Breast epithelium (tissue), 3 donors: ENCODE results near the gene ASTN1.

Experiments
- POLR2AphosphoS5 ChIP-seq, 3 donors: sonication (generic); formaldehyde crosslinking; IDR thresholded peaks; one replicate each; pipeline ENCODE4 v1.6.1; 2017; ENCODE audit warnings: antibody characterized with exemption in 3 of 3
- TF ChIP-seq, protein P1 (sequence below), 3 donors: fragments of 450-650 bp; IDR thresholded peaks; one replicate each; pipeline ENCODE4 v1.5.1; 2016 to 2017; ENCODE audit warnings: antibody characterized with exemption in 3 of 3, mild to moderate bottlenecking in 3 of 3, moderate library complexity in 3 of 3

DNA sequence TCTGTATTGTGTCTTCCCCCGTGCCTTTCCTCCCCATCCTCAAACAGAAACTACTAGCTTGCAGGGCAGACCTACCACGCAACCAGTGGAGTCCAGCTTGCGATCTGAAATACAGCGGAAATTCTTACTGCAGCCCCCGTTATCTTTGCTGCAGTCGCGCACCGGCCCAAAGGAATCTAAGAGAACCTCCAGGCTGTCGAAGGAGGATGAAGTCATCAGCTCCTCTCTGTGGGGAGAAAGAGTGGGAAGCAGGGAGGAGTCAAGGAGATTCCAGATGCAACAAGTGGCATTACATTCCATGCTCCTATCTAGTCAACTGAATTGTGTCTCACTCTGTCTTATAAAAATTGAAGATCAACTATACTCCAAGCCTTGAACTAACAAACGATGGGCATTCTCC lies 206.9 kb downstream of the ASTN1 start:
- TF ChIP-seq, protein P1, sequence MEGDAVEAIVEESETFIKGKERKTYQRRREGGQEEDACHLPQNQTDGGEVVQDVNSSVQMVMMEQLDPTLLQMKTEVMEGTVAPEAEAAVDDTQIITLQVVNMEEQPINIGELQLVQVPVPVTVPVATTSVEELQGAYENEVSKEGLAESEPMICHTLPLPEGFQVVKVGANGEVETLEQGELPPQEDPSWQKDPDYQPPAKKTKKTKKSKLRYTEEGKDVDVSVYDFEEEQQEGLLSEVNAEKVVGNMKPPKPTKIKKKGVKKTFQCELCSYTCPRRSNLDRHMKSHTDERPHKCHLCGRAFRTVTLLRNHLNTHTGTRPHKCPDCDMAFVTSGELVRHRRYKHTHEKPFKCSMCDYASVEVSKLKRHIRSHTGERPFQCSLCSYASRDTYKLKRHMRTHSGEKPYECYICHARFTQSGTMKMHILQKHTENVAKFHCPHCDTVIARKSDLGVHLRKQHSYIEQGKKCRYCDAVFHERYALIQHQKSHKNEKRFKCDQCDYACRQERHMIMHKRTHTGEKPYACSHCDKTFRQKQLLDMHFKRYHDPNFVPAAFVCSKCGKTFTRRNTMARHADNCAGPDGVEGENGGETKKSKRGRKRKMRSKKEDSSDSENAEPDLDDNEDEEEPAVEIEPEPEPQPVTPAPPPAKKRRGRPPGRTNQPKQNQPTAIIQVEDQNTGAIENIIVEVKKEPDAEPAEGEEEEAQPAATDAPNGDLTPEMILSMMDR (IDR thresholded peaks at IDR 0.05), result no peak
- no peak for TF ChIP-seq POLR2AphosphoS5 (IDR thresholded peaks at IDR 0.05)
